Suppressor macrophage treated with lipopolysaccharide for 4 hours (primary cell): ENCODE measurements around the gene ATAD3C.
"Not testable (repeated sequence)": the region's sequence is repeated elsewhere in the genome, so short reads cannot be mapped to it uniquely, and the experiment has no call there.

Experiments used
- DNase-seq: peaks from one replicate; pipeline ENCODE4 v3.0.0-alpha.2; 2020

ATAD3C gene

DNA sequence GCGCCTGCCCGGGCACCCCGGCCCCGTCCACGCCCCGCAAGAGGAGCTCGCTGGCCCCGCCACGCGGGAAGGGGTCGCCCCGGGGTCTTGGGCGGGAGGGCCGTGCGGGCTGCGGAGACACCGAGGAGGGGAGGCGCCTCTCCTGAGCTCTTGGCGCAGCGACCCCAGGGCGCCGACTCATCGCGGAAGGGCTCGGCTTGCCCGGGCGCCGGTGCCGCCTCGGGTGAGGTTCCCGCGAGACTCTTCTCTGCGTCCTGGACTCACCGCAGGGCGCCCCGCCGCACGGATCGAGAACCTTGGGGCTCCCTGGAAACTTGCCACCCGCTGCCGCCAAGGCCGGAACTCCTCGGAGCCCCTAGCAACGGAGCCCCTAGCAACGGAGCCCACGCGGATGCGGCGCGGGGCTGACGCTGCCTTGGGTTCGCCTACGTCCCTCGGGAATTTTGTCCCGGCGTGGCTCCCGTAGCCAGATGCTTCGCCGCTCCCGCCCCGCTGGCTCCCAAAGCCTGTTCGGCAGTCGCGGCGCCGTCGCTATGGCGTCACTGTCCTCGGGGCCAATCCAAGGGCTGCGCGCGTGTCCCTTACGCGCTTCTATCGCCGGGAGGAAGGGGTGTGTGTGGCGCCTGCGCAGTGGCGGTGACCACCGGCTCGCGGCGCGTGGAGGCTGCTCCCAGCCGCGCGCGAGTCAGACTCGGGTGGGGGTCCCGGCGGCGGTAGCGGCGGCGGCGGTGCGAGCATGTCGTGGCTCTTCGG, 62.2 kb downstream of the ATAD3C start, which contains the start of gene ATAD3A:
Gene ATAD3A, plus strand, starts transcription at position 630 of the 753 bp plus-strand sequence. Its CDS starts 107 bp downstream, at position 737.
- peak; percentile 99 for DNase-seq

DNA sequence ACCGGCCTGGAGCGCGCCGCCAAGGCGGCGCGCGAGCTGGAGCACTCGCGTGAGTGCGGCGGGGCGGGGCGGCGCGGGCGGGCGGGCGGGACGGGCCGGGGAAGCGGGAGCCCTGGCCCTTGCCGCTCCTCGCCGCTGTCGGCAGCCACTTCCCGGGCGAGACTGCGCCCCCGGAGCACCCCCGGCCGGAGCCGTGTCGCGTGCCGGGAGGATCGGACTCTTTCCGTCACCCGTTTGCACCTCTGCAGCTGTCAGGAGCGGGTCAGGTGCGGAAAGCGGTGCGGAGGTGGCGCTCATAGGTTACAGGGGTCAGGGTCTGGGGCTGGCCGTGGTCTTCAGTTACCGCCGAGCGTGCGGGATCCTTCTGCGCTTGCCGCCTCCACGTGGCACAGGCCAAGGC, 62.9 kb downstream of the ATAD3C start:
- peak; percentile 3 for DNase-seq

DNA sequence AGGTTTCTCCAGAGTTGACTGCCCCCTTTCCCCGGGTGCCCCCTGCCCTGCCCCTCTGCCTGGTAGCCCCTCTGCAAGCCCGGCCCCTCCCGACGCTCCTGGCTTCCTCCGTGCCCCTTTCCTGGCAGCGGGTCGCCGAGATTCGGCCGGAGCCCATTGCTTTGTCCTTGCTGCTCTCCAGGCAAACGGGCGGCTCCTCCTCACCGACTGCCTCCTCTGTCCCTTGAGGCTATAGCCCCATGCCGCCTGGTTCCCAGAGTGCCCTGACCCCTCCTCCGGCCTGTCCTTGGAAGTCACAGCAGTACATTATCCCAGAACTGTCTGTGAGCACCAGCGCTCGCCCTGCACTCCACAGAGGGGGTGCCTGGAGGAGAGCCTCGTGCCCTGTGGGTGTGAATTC, 64.2 kb downstream of the ATAD3C start:
- DNase-seq = not testable (repeated sequence)

DNA sequence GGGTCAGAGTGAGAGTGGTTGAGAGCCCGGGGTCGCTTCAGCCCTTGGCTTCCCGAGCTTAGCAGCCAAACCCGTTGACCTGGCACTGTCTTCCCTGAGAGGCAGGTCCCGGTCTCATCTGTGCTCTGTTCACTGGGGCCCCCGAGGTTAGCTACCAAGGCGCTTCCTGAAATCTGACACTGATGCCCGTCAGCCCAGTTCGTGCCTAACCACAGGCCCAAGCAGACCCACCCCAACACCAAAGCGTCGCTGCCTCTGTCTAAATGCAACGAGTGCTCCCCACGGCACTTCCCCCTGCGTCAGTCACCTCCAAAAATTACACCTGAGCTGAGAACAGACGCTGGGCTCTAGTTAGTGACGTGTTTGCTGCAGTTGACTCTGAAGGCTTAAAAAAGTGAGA, 64.9 kb downstream of the ATAD3C start:
- DNase-seq = not testable (repeated sequence)

DNA sequence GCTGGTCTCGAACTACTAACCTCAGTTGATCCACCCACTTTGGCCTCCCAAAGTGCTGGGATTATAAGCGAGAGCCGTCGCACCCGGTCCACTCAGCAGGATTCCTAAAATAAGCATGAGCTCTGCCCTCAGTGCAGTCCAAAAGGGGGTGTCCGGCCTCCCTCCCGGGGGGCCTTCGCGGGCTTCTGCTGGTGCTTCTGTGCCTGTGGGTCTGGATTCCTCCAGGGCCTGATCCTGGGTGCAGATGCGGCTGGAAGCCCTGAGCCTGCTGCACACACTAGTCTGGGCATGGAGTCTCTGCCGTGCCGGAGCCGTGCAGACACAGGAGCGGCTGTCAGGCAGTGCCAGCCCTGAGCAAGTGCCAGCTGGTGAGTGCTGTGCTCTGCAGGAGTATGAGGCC, 67.4 kb downstream of the ATAD3C start:
- not testable (repeated sequence) for DNase-seq

DNA sequence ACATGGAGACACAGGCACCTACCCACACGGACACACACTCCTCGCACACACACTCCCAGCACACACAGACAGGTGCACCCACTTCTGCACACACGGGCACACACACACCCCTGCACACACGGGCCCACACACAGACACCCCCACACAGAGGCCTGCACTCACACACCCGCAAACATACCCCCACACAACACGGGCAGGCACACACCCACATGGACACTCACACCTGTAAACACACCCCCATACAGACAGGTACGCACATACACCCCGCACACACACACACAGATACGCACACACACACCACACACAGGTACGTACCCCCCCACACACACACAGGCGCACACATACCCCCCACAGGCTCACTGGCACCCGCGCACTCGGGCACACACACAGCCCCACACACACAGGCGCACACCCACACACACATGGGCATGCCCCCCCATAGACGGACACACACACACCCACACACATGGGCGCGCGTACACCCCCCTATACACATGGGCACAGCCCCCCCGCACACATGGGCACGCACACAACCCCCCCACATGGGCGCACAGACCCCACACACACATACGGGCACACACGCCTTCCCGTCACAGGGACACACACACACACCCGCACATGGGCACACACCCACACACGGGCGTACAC, 68.6 kb downstream of the ATAD3C start:
- DNase-seq = no peak

DNA sequence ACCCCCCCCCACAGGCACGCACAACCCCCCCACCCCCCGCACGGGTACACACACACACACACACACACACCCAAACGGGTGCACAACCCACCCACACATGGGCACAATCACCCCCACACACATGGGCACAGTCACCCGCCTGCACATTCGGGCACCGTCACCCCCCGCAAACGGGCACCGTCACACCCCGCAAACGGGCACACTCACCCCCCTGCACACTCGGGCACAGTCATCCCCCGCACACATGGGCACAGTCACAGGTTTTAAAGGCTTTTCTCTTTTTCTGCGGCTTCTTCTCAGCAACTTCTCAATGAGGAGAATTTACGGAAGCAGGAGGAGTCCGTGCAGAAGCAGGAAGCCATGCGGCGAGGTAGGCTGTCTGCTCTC, 69.1 kb downstream of the ATAD3C start:
- not testable (repeated sequence) for DNase-seq
